HG02870 (cell line): ENCODE data around the gene ADGRV1.
"Not testable (repeated sequence)": the region's sequence is repeated elsewhere in the genome, so short reads cannot be mapped to it uniquely, and the experiment has no call there.

Experiments
- ATAC-seq: cut with Tn5 transposase; IDR thresholded peaks from one replicate; pipeline ENCODE4 v1.9.1; 2021; ENCODE audit warnings: mild to moderate bottlenecking, moderate library complexity; ENCODE audit not compliant: unreplicated experiment

ADGRV1 gene

DNA sequence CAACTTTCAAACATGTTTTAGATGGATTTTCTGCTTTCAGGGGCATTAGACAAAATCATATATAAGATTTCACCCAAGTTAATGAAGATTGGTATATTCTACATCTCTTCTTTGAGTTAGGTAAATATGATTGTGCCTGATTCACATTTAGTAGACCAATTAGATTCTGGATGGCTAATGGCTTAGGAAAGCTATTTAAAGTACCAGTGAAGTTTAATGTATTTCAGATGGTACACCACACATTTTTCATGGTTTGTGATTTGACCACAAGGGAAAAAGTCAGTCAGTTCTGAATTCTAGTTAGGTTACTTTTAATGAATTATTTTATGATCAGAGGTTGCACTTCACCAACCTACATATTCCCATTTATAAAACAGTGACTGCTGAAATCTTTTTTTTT is 409.7 kb downstream of the ADGRV1 start:
- no peak for ATAC-seq

- not testable (repeated sequence) for ATAC-seq
Observed at GRCh38 chr5:90969945-90970344, 411.3 kb downstream of the ADGRV1 start.

DNA sequence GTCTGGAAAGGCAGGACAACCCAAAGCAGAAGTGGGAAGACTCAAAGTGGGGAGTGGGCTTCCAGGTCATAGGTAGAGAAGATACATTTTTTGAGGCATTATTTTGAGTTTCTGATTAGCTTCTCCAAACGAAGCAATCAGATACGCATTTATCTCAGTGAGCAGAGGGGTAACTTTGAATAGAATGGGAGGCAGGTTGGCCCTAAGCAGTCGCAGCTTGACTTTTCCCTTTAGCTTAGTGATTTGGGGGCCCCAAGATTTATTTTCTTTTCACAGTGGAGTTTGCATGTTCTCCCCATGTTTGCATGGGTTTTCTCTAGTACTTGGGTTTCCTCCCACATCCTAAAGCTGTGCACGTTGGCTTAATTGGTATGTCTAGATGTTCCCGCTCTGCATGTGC is 422.6 kb downstream of the ADGRV1 start:
- ATAC-seq = no peak

DNA sequence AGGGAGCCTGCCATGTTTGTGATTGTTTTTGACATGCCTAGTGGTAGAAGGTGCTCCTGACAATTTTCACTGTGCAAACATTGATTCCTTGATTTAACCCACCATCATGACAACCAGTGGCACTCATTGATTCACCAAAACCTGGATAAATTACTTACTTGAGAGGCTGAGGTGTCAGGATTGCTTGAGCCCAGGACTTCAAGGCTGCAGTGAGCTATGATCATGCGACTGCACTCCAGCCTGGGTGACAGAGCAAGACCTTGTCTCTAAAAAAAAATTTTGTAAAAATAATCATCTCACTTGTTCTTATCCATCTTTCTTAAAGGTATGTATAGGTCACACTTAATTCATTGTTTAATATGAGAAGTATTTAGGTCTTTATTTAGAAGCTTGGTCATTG is 423.2 kb downstream of the ADGRV1 start:
- ATAC-seq = no peak

DNA sequence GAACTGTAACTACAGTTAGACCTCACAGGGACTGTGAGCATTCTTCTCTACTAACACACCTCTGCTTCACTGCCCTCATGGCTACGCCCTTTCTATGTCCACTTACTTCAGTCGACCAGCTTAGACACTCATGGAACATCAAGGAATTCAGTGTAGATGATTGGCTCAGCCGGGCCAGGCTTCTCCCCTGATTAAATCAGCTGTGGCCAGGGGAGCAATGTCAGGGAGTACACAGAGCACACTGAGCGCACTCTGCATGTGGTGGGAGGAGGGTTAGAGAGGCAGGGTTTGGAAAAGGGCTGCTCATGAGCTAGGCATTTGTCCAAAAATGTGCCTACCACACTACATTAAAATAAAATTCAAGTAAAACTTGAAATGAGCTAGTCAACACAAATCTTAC is 424.0 kb downstream of the ADGRV1 start:
- ATAC-seq = no peak

GRCh38 chr5:90983148-90983547 is 424.6 kb downstream of the ADGRV1 start:
- ATAC-seq = no peak

DNA sequence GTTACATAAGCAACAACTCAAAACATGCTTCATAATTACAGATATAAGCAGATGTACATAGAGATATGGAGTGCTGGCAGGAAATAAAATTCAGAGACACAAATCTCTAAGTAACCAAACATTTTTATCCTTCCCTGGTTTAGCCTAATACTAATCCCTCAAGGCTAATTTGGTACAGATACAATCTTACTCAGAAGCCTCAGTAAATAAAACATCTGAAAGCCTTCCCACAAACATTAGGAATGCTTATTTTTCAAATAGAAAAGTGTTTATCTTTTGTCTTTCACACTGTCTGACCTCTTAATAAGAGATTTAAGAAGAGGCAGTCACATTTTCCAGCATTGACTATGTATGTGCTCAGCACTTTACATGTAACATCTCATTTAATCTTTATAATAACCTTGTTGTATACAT is 425.1 kb downstream of the ADGRV1 start:
- ATAC-seq = no peak

GRCh38 chr5:90985341-90985740 is 426.7 kb downstream of the ADGRV1 start:
- ATAC-seq = no peak

- no peak for ATAC-seq
Observed at GRCh38 chr5:90987726-90988125, 429.1 kb downstream of the ADGRV1 start.

- ATAC-seq = no peak
Observed at GRCh38 chr5:90991201-90991600, 432.6 kb downstream of the ADGRV1 start.

DNA sequence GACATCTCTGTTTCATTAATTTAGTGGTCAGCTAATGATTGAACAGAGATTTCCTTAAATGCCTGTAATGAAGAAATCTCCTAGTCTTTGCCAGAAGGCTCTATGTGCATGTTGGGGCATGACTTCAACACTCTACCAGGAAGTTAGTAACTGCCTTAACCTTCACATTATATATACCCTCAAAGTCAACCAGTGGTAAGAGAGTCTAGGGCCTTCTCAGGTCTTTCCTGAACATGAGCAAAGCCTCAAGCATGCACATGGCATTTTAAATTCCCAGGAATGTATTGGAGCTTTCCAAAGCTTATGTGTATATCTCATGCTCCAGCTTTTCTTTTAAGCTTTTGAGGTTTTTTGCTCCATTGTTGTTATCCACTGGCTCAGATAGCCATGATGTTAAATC is 436.2 kb downstream of the ADGRV1 start:
- ATAC-seq = no peak

DNA sequence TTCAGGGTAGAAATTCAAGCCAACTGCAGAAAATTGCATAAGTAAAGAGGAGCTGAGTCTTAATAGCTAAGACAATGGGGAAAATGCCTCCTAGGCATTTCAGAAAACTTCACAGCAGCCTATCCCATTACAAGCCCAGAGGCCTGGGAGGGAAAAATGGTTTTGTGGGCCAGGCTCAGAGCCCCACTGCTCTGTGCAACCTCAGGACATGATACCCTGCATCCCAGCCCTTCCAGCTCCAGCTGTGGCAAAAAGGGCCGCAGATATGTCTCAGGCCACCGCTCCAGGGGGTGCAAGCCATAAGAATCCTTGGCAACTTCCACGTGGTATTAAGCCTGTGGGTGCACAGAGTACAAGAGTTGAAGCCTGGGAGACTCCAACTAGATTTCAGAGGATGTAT is 437.5 kb downstream of the ADGRV1 start:
- no peak for ATAC-seq

GRCh38 chr5:90997082-90997481 is 438.5 kb downstream of the ADGRV1 start:
- no peak for ATAC-seq

GRCh38 chr5:91000743-91001142 is 442.1 kb downstream of the ADGRV1 start:
- no peak for ATAC-seq

DNA sequence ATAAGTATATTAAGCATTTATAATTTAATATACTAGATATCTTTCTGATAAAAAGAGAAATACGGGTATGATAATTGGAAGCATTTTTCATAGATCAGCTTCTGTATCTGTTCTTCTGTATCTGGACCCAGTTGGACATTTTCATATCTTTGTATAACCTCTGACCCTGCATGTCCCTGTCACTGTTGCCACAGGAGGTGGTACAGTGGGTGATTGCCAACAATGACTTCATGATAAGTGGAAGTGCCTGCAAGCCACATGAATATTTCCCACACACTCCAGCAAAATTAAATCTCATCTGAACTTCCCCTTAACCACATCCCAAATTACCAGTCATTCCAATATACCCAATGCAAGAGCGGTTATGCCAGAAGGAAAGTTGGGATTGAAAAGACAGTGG is 448.1 kb downstream of the ADGRV1 start:
- no peak for ATAC-seq

GRCh38 chr5:91007251-91007650 is 448.7 kb downstream of the ADGRV1 start:
- no peak for ATAC-seq

DNA sequence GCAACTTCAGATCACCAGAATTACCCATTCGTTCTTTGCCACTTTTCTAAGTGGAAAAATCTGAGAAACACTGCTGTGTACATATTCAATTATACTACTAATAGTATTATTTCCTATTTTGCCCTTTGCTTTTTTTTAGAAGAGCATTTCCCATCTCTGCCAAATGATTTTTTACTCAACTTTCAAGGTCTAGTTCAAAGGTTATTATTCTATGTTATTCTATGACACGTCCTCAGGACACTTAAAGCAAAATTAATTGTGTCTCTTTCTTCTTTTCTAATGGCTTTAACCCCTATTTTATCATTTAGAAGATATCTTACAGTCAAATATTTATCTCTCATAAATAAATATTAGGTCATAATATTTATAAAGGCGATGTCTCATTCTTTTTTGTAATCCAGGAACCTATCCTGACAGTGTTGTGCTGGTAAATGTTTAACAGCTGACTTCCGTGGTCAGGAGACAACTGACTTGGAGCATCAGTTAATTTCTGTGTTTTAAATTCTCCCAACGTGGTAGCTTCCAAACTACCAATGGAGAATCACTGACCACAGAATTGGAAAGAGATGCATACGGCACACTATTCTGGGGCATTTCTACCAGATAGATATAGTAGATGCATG is 449.3 kb downstream of the ADGRV1 start:
- ATAC-seq = no peak

- no peak for ATAC-seq
Observed at GRCh38 chr5:91010090-91010489, 451.5 kb downstream of the ADGRV1 start.

DNA sequence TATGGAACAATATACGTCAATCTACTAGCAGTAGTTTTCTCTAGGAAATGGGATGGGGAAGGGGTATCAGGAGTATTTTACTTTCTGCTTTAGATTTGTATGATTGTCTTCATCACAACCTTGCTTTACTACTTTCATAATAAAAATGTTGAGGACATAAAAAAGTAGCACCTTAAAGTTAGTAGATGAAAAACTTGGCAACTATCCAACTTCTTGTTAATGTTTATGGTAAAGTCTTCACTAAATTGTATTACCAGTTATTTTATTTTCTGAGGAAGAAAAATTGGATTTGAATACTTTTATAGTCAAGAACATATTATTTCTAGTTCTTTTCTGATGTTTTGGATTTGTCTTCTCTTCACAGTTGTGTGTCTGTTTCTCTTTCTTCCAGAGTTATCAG is 452.4 kb downstream of the ADGRV1 start:
- no peak for ATAC-seq

DNA sequence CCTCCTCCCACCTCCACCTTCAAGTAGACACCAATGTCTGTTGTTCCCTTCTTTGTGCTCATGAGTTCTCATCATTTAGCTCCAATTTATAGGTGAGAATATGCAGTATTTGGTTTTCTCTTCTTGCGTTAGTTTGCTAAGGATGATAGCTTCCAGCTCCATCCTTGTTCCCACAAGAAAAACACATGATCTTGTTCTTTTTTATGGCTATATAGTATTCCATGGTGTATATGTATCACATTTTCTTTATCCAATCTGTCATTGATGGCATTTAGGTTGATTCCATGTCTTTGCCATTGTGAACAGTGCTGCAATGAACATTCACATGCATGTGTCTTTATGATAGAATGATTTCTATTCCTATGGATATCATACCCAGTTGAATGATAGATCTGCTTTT is 454.3 kb downstream of the ADGRV1 start:
- ATAC-seq = not testable (repeated sequence)

GRCh38 chr5:91016322-91016721 is 457.7 kb downstream of the ADGRV1 start:
- ATAC-seq = no peak

GRCh38 chr5:91016954-91017700 is 458.5 kb downstream of the ADGRV1 start:
- no peak for ATAC-seq

GRCh38 chr5:91018200-91018599 is 459.6 kb downstream of the ADGRV1 start:
- ATAC-seq = no peak
